ENCODE measurements around the gene WLS.

Gene WLS

DNA sequence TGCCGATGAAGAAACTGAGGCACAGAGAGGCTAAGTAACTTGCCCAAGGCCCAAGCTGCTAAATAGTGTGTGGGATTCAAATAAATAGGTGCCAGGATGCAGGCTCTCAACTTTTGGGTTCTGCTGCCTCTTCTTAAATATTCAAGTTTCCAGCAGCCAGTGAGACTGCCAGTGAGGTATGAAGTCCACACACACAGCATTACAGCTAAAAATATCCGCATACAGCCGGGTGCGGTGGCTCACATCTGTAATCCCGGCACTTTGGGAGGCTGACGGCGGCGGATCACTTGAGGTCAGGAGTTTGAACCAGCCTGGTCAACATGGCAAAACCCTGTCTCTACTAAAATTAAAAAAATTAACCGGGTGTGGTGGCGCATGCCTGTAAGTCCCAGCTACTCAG lies 103.5 kb downstream of the WLS start:
- H3K79me2 ChIP-seq (ENCODE audit: insufficient read depth, low read length): no peaks in the 10 kb centered on the region
- H3K4me2 ChIP-seq (ENCODE audit: low read depth, low read length, poor library complexity, severe bottlenecking): no peak overlapping the region
- H3K27me3 ChIP-seq (ENCODE audit: low read length): no peaks in the 10 kb centered on the region
- no peak overlapping the region for H3K9ac ChIP-seq (ENCODE audit: low read length)
- no peak overlapping the region for H3K4me3 ChIP-seq (ENCODE audit: insufficient read depth, low read length, poor library complexity, severe bottlenecking)
- no peaks in the 10 kb centered on the region for H3F3A ChIP-seq (ENCODE audit: insufficient read depth)
- H3K27ac ChIP-seq (ENCODE audit: low read depth, low read length): no peak overlapping the region
- H3K9me2 ChIP-seq (replicated peaks; ENCODE audit: insufficient read depth, low read length): no peaks in the 10 kb centered on the region
- no peak overlapping the region for H2AFZ ChIP-seq (ENCODE audit: low read depth, low read length, severe bottlenecking)
- H4K20me1 ChIP-seq (ENCODE audit: low read depth, low read length): no peaks in the 10 kb centered on the region
- no peaks in the 10 kb centered on the region for H3K36me3 ChIP-seq (ENCODE audit: low read length)
- H3K9me3 ChIP-seq (ENCODE audit: insufficient read depth, low read length): no peaks in the 10 kb centered on the region
- TF ChIP-seq, protein P1, sequence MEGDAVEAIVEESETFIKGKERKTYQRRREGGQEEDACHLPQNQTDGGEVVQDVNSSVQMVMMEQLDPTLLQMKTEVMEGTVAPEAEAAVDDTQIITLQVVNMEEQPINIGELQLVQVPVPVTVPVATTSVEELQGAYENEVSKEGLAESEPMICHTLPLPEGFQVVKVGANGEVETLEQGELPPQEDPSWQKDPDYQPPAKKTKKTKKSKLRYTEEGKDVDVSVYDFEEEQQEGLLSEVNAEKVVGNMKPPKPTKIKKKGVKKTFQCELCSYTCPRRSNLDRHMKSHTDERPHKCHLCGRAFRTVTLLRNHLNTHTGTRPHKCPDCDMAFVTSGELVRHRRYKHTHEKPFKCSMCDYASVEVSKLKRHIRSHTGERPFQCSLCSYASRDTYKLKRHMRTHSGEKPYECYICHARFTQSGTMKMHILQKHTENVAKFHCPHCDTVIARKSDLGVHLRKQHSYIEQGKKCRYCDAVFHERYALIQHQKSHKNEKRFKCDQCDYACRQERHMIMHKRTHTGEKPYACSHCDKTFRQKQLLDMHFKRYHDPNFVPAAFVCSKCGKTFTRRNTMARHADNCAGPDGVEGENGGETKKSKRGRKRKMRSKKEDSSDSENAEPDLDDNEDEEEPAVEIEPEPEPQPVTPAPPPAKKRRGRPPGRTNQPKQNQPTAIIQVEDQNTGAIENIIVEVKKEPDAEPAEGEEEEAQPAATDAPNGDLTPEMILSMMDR (IDR thresholded peaks at IDR 0.05; ENCODE audit: insufficient read depth, low read length, poor library complexity, severe bottlenecking): no peak
- TF ChIP-seq EZH2phosphoT487 (conservative IDR thresholded peaks at IDR 0.05; ENCODE audit: low read length): no peak

DNA sequence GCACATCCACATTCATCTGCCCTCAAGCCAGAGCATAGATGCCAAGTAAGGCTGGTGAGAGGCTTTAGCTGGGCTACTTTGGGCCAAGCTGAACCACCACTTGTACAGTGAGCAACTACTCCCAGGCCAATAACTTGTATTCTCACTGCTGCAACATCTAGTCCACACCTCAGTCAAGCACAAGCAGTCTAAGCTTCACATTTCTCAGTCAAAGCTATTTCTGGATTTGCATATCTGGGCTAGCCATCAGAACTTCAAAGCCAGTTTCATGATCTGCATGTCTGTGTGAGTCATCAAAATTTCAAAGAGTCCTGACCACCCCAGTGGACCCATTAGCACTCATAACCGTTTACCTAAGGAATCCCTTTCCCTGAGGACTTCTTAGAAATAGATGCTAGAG lies 104.2 kb downstream of the WLS start:
- no peak for TF ChIP-seq EZH2phosphoT487 (conservative IDR thresholded peaks at IDR 0.05; ENCODE audit: low read length)
- TF ChIP-seq, protein P1 (IDR thresholded peaks at IDR 0.05; ENCODE audit: insufficient read depth, low read length, poor library complexity, severe bottlenecking): no peak
- H2AFZ ChIP-seq (ENCODE audit: low read depth, low read length, severe bottlenecking): no peak overlapping the region
- H3K9me3 ChIP-seq (ENCODE audit: insufficient read depth, low read length): no peaks in the 10 kb centered on the region
- no peak overlapping the region for H3K4me2 ChIP-seq (ENCODE audit: low read depth, low read length, poor library complexity, severe bottlenecking)
- no peaks in the 10 kb centered on the region for H3K36me3 ChIP-seq (ENCODE audit: low read length)
- no peaks in the 10 kb centered on the region for H4K20me1 ChIP-seq (ENCODE audit: low read depth, low read length)
- H3F3A ChIP-seq (ENCODE audit: insufficient read depth): no peaks in the 10 kb centered on the region
- no peaks in the 10 kb centered on the region for H3K79me2 ChIP-seq (ENCODE audit: insufficient read depth, low read length)
- H3K9ac ChIP-seq (ENCODE audit: low read length): no peak overlapping the region
- no peak overlapping the region for H3K4me3 ChIP-seq (ENCODE audit: insufficient read depth, low read length, poor library complexity, severe bottlenecking)
- no peaks in the 10 kb centered on the region for H3K27me3 ChIP-seq (ENCODE audit: low read length)
- H3K9me2 ChIP-seq (replicated peaks; ENCODE audit: insufficient read depth, low read length): no peaks in the 10 kb centered on the region
- H3K27ac ChIP-seq (ENCODE audit: low read depth, low read length): no peak overlapping the region

DNA sequence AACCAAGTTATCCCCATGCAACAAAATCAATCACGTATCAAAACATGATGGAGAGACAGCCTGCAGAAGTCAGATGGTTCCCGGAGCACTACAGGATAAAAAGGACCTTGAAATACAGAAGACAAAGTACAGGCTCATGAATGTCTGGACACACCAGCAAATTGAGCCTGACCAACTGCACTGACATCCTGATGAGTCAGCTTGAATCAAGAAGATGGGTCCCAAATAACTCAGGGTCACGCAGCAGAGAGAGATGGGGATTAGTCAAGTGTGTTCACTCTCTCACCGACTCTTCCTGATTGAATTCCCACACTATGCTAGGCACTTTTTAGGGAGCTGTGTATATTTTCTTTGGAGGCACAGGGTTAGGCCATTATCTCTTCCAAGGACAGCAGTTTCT lies 110.8 kb downstream of the WLS start:
- Histone ChIP-seq H3K4me3 (ENCODE audit: insufficient read depth, low read length, poor library complexity, severe bottlenecking) (no peak overlapping the region), H3K4me2 (ENCODE audit: low read depth, low read length, poor library complexity, severe bottlenecking) (no peak overlapping the region), H3K9me2 (replicated peaks; ENCODE audit: insufficient read depth, low read length) (no peaks in the 10 kb centered on the region), H3K79me2 (ENCODE audit: insufficient read depth, low read length) (no peaks in the 10 kb centered on the region), H3K36me3 (ENCODE audit: low read length) (no peaks in the 10 kb centered on the region), H3K27me3 (ENCODE audit: low read length) (no peaks in the 10 kb centered on the region), H2AFZ (ENCODE audit: low read depth, low read length, severe bottlenecking) (no peak overlapping the region), H3K9ac (ENCODE audit: low read length) (no peak overlapping the region), H3K27ac (ENCODE audit: low read depth, low read length) (no peak overlapping the region), H3F3A (ENCODE audit: insufficient read depth) (no peaks in the 10 kb centered on the region), H3K9me3 (ENCODE audit: insufficient read depth, low read length) (no peaks in the 10 kb centered on the region), H4K20me1 (ENCODE audit: low read depth, low read length) (no peaks in the 10 kb centered on the region)
- no peak for TF ChIP-seq EZH2phosphoT487 (conservative IDR thresholded peaks at IDR 0.05; ENCODE audit: low read length)

DNA sequence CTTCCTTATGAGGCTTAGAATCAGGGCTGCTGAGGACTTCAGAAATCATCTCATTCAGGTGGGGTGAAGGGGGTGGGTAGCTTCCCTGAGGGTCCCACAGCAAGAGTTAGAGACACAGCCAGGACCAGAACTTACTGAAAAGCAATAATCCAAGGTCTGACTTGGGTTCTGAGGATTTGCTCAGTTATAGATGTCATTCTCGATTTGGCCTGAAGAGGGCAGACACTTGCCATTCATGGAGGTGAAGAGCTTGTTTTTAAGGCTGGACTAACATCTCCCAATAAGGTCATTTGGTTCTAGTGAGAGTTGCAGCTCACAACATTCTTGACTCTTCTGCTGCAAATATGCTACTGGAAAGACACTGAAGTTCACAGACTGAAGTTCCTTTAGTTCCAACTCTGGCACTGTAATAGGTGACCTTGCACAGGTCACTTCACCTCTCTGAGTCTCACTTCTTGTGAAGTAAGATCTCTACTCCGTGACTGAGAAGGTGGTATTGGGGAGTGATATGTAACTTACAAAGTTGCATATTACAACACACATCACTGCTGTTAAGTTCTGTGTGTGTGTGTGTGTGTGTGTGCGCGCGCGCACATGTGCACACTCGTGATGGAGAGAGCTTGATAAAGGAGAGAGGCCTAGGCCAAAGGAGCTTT lies 112.1 kb downstream of the WLS start:
- no peak overlapping the region for H3K4me2 ChIP-seq (ENCODE audit: low read depth, low read length, poor library complexity, severe bottlenecking)
- H2AFZ ChIP-seq (ENCODE audit: low read depth, low read length, severe bottlenecking): no peak overlapping the region
- H3K9me3 ChIP-seq (ENCODE audit: insufficient read depth, low read length): no peaks in the 10 kb centered on the region
- no peaks in the 10 kb centered on the region for H3K36me3 ChIP-seq (ENCODE audit: low read length)
- no peaks in the 10 kb centered on the region for H4K20me1 ChIP-seq (ENCODE audit: low read depth, low read length)
- H3K27me3 ChIP-seq (ENCODE audit: low read length): no peaks in the 10 kb centered on the region
- no peaks in the 10 kb centered on the region for H3F3A ChIP-seq (ENCODE audit: insufficient read depth)
- no peak for TF ChIP-seq EZH2phosphoT487 (conservative IDR thresholded peaks at IDR 0.05; ENCODE audit: low read length)
- TF ChIP-seq, protein P1 (IDR thresholded peaks at IDR 0.05; ENCODE audit: insufficient read depth, low read length, poor library complexity, severe bottlenecking): peak; percentile 63
- H3K9ac ChIP-seq (ENCODE audit: low read length): no peak overlapping the region
- no peaks in the 10 kb centered on the region for H3K79me2 ChIP-seq (ENCODE audit: insufficient read depth, low read length)
- H3K27ac ChIP-seq (ENCODE audit: low read depth, low read length): no peak overlapping the region
- no peaks in the 10 kb centered on the region for H3K9me2 ChIP-seq (replicated peaks; ENCODE audit: insufficient read depth, low read length)
- H3K4me3 ChIP-seq (ENCODE audit: insufficient read depth, low read length, poor library complexity, severe bottlenecking): no peak overlapping the region

Data from SU-DHL-6 (cell line).